Melanocyte of skin (primary cell): ENCODE measurements around the gene ANO10. TPM values are rescaled to one million over a fixed set of nuclear protein-coding genes. Genes with fewer than 3 reads are reported as not detected.

Source experiments
- small RNA-seq, 2 donors: library from RNA; depleted of rRNA; stranded (forward); fragments of <200 nt; gene quantifications; one replicate each; pipeline ENCODE3, GENCODE V24; 2012
- total RNA-seq, 2 donors: library from RNA; depleted of rRNA; stranded (reverse); fragments of >200 nt; gene quantifications; 2 replicates each; pipeline ENCODE4 v1.2.3, GENCODE V29; 2012

Gene ANO10
- total RNA-seq = 10 to 100 TPM; 19.3 TPM

GRCh38 chr3:43621656-43622432 is at the start of gene ANO10:
Gene ANO10 (minus strand): TSS chr3:43622011. CDS start chr3:43605852, 16,159 bp downstream.

Small RNA genes within 50 kb of the gene (small RNA-seq; reads per million reads assigned to genes)
- 0 reads per million in 2 donors for gene RF00019

Other genes starting within 250 kb of the ANO10 start
- 10 to 100 TPM in 1 of 2 donors, 1 to 10 TPM in 1; 10.0 to 15.0 TPM for gene ABHD5, start 68.9 kb upstream of the ANO10 start, total RNA-seq